HG03097 (cell line): ENCODE results near the gene LRATD1.

ENCODE experiments used
- ATAC-seq: cut with Tn5 transposase; IDR thresholded peaks from one replicate; pipeline ENCODE4 v1.9.1; 2021; ENCODE audit not compliant: unreplicated experiment, low FRiP score

LRATD1 gene

DNA sequence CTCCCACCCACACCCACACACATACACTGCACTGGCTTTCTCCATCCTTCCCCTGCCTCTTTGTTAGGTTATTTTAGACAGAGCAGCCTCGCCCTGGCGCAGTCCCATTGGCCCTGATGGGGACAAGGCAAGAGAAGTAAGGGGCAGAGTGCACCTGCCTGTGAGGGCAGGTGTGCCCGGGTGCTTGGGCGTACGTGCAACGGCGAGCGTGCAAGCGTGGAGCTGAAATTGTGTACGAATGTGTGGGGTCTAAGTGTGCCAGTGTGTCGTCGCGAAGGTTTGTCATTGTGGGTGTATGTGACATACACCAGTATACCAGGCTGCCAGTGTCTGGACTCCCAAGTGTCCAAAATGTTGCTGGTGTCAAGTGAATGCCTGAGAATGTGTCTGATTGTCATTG is 544 bp downstream of the LRATD1 start:
- no peak for ATAC-seq

- no peak for ATAC-seq
Observed at GRCh38 chr2:14633461-14634181, 1.1 kb downstream of the LRATD1 start.

DNA sequence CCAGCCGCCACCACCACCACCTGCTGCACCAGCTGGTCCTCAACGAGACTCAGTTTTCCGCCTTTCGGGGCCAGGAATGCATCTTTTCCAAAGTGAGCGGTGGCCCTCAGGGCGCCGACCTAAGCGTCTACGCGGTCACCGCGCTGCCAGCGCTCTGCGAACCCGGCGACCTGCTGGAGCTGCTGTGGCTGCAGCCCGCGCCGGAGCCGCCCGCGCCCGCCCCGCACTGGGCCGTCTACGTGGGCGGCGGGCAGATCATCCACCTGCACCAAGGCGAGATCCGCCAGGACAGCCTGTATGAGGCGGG is 1.6 kb downstream of the LRATD1 start:
- no peak for ATAC-seq

DNA sequence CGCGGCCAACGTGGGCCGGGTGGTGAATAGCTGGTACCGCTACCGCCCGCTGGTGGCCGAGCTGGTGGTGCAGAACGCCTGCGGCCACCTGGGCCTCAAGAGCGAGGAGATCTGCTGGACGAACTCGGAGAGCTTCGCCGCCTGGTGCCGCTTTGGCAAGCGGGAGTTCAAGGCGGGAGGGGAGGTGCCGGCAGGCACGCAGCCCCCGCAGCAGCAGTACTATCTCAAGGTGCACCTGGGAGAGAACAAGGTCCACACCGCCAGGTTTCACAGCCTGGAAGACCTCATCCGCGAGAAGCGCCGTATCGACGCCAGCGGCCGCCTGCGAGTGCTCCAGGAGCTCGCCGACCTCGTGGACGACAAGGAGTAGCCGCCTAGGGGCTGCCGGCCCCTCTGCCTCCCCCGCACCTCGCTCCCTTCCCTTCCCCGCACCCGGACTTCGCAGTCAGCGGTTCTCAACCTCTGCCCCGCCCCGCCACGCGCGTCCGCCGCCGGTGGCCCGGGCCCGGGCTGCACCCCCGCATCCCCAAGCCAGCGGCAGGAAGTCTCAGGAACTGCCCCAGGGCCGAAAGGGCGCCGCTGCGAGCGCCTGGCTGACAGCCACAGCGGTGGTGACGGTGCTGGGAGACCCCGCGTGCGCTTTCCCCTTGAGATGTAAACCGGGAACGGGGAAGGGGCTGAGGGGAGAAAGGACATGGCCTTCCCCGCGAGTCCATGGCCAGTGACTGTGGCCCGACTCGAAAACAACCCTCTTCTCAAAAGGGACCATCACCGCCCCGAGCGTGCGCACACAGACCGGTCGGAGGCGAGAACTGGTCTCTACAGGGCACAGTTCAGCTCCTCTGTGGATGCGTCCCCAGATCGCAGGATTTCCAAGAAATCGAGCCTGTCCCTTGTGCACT is 2.2 kb downstream of the LRATD1 start:
- no peak for ATAC-seq

- ATAC-seq = no peak
Observed at GRCh38 chr2:14635391-14635871, 2.9 kb downstream of the LRATD1 start.

GRCh38 chr2:14638488-14638887 is 6.0 kb downstream of the LRATD1 start:
- ATAC-seq = no peak

GRCh38 chr2:14641116-14641515 is 8.6 kb downstream of the LRATD1 start:
- ATAC-seq = no peak

- no peak for ATAC-seq
Observed at GRCh38 chr2:14642499-14642898, 10.0 kb downstream of the LRATD1 start.

GRCh38 chr2:14647714-14648113 is 15.2 kb downstream of the LRATD1 start:
- ATAC-seq = no peak

- no peak for ATAC-seq
Observed at GRCh38 chr2:14650066-14650465, 17.5 kb downstream of the LRATD1 start.

DNA sequence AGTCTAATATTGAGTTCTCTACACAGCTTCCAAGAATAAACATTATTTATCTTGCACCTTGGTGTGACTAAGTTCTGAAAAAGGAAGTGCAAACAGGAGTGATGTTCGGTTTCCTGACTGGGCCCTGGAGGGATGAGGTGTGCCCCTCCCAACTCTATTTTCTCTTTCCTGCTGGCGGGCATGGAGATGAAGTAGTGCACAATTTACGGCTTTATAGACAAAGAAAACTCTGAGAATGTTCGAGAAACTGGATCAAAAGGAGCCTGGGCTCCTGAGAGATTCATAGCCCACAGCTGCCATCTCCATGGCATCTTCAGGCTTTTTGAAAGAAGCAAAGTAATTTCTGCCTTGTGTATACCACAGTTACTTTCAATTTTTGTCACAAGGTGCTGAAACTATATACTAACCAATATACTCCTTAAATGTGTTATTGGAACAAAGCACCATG is 22.3 kb downstream of the LRATD1 start:
- peak; percentile 97 for ATAC-seq

DNA sequence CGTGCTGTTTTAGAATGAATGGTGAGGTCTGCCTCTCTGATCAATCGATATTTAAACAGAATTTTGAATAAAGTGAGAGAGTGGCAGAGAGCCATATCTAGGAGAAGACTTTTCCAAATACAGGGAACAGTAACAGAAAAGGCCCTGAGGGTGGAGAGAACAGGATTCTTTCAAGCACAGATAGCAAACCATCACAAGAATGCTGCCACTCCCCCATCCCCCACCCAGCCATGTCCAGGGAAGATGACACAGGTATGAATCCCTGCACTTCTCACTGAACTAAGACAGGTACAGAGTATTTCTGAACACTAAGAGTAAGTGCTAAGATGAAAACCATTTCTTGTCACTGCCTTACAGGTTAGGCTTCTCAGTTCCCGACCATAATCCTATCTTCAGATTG is 23.6 kb downstream of the LRATD1 start:
- ATAC-seq = no peak

DNA sequence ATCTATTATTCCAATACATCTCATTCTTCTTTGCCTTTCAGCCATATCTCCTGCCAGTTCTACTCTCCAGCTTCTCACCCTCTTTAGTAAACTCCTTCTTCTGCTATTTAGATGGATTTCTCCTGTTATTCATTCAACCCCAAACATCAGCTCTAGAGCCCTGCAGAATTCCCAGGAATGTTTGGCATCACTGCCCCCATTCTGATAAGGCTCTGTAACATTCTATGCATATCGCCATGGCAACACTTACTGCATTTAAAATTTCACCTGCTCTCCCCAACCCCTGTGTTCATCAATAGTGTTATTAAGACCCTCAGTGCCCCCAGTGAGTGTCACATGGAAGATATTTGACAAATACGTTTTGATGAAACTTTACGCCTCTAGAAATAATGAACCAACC is 28.6 kb downstream of the LRATD1 start:
- ATAC-seq = no peak

GRCh38 chr2:14673351-14673875 is 40.9 kb downstream of the LRATD1 start:
- ATAC-seq = no peak

- ATAC-seq = no peak
Observed at GRCh38 chr2:14675489-14675888, 43.0 kb downstream of the LRATD1 start.

GRCh38 chr2:14676371-14676770 is 43.9 kb downstream of the LRATD1 start:
- no peak for ATAC-seq

GRCh38 chr2:14677039-14677438 is 44.5 kb downstream of the LRATD1 start:
- no peak for ATAC-seq

GRCh38 chr2:14678761-14679160 is 46.2 kb downstream of the LRATD1 start:
- ATAC-seq = no peak

DNA sequence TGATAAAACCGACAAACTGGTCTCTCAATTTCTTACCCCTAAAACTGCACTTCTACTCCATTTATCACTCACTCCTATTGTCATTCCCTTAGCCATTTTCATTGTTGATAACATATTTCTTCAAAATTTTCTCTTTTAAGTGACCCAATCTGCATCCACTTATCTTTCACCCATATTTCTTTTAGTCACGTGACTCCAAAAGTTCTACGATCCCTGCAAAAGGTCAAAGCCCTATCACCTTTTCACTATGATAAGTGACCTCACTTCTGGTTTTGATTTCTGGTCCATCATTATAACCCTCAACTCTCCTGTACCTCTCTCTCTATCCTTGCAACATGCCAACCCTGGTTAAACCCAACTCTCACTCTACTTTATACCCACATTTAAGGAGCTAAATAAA is 49.1 kb downstream of the LRATD1 start:
- ATAC-seq = no peak
